ENCODE results near the gene CACNB1. TPM values are rescaled to one million over a fixed set of nuclear protein-coding genes. Genes with fewer than 3 reads are reported as not detected.
A peak's percentile ranks its signal among the peaks of the same experiment; 100 is the strongest.

Gene CACNB1
- total and polyA plus RNA-seq, 2 experiments from 2014 or later: 6.6 to 7.1 TPM

DNA sequence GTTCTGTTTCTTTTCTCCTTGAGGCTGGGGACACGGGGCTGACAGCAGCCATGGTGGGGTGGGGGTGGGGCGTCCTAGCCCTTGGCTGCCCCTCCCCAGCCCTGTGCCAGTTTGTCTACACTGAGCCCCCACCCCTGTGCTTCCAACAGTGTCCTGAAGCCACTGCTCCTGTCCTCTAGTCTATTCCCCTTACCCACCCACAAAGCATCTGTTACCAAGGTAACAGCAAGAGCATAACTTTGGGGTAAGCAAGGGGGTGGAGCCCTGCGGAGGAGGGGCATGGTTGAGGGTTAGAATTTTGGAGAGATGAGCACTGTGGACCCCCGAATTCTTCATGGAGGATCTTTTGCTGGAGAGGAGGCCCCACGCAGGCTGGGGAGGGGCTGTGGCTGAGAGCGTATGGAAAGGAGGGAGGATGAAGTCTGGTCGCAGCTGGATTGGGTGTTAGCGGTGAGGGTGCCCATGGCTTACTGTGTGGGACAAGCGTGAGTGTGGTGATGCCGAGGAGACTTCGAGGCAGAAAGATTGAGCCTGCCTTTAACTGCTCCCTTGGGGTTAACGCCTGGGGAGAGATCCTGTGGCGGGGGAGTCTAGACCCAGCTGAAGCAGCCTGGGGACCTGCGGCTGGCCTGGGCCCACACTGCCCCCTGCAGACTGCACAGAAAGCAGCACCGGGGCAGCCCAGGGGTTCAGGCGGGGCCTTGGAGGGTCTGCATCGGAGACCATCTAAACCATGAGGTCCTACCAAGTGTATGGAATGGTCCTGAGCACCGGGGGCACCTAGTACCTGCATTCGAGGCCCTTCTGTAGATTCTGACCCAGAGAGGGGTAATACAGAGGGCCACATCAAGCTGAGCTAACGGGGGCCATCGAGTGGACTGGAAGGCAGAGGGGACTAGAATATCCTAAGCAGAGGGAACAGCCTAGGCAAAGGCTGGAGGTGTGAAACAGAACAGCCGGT is 34.4 kb upstream of the CACNB1 start:
- WGBS, 2 experiments (ENCODE audit: low coverage in 1 of 2, low lambda C conversion rate in 2 of 2, missing lambda C conversion rate in 2 of 2): 9 to 11% methylated on average over 19 to 22 of the region's 22 CpGs

DNA sequence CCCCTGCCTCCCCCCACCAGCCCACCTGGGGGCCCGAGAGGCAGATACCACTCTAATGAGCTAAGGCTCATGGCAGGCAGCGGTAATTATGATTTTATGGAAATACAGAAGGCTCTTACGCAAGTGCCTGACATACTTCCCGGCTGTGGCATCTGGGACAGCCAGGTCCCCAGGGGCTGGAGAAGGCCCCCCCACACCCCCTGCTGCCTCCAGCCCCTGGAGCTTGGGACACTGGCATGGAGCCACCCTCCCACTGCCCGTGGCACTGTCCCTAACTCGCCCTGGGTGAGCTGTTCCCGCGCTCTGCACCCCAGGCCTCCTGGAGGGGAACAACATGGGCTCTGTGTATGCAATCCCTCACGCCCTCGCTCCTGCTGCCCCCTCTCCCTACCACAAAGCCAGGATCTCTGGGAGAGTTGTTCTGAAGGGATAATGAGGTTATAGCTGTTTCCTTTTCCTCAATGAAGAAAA is 33.7 kb upstream of the CACNB1 start:
- Histone ChIP-seq H3K27me3 (replicated peaks; ENCODE audit: insufficient read depth) (peaks cover 4% of the 10 kb centered on the region; the same call in 1 of the 2 replicates), H3K9ac (peak overlapping the region; percentile 49; the same call in 1 of the 2 replicates), H3K79me2 (ENCODE audit: insufficient read depth) (no peaks in the 10 kb centered on the region), H3F3A (ENCODE audit: insufficient read depth) (0 out of 2 replicates have a peak, but pooled peaks cover 5% of the 10 kb centered on the region), H4K20me1 (ENCODE audit: insufficient read depth) (no peaks in the 10 kb centered on the region), H3K4me3 (no peak overlapping the region), H3K36me3 (ENCODE audit: low read depth) (no peaks in the 10 kb centered on the region), H3K27ac (no peak overlapping the region), H3K9me3 (ENCODE audit: low read depth) (no peaks in the 10 kb centered on the region), H3K4me1 (ENCODE audit: insufficient read depth) (peaks cover 13% of the 10 kb centered on the region), H3K9me2 (ENCODE audit: insufficient read depth) (no peaks in the 10 kb centered on the region), H2AFZ (no peak overlapping the region), H3K4me2 (ENCODE audit: unreplicated experiment) (no peak overlapping the region)
- WGBS, 2 experiments (ENCODE audit: low coverage in 1 of 2, low lambda C conversion rate in 2 of 2, missing lambda C conversion rate in 2 of 2): 40 to 46% methylated on average over 10 of the region's 10 CpGs
- no peak for TF ChIP-seq EZH2 (IDR thresholded peaks at IDR 0.05; ENCODE audit: insufficient read depth, poor library complexity, severe bottlenecking)
- TF ChIP-seq EZH2phosphoT487 (IDR thresholded peaks at IDR 0.05; ENCODE audit: insufficient read depth, low read depth): no peak
- in situ Hi-C loops (cut with MboI): no loop called here
- DNase-seq: no peak

More for the DNA sequence above, 34.4 kb upstream of the CACNB1 start:
- Histone ChIP-seq H3K4me3 (peak overlapping the region; percentile 56), H3F3A (ENCODE audit: insufficient read depth) (0 out of 2 replicates have a peak, but pooled peaks cover 5% of the 10 kb centered on the region), H3K9me2 (ENCODE audit: insufficient read depth) (no peaks in the 10 kb centered on the region), H3K9me3 (ENCODE audit: low read depth) (no peaks in the 10 kb centered on the region), H3K9ac (peak overlapping the region; percentile 49), H3K4me1 (ENCODE audit: insufficient read depth) (peaks cover 13% of the 10 kb centered on the region), H3K27ac (no peak overlapping the region), H3K4me2 (ENCODE audit: unreplicated experiment) (peak overlapping the region; percentile 69), H4K20me1 (ENCODE audit: insufficient read depth) (no peaks in the 10 kb centered on the region), H3K79me2 (ENCODE audit: insufficient read depth) (no peaks in the 10 kb centered on the region), H3K27me3 (replicated peaks; ENCODE audit: insufficient read depth) (no peaks in the 10 kb centered on the region), H3K36me3 (ENCODE audit: low read depth) (no peaks in the 10 kb centered on the region), H2AFZ (peak overlapping the region; percentile 71)
- in situ Hi-C loops (cut with MboI): no loop called here
- TF ChIP-seq EZH2 (IDR thresholded peaks at IDR 0.05; ENCODE audit: insufficient read depth, poor library complexity, severe bottlenecking) (no peak), EZH2phosphoT487 (IDR thresholded peaks at IDR 0.05; ENCODE audit: insufficient read depth, low read depth) (no peak)
- DNase-seq: peak; percentile 77

DNA sequence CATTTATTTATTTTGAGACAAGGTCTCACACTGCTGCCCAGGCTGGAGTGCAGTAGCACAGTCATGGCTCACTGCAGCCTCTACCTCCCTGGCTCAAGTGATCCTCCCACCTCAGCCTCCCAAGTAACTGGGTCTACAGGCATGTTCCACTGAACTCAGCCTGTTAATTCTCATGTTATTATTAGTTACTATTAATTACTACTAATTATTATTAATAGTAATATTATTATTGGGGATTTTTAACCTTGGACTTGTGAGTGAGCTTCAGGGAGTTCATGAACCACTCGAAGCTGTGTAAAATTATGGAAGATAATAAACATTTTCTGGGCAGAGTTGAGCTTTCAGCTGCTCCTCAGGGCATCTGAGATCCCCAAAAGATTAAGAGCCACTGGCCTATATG is 32.9 kb upstream of the CACNB1 start:
- 85 to 89% methylated on average over 1 of the region's 1 CpG for WGBS, 2 experiments (ENCODE audit: low coverage in 1 of 2, low lambda C conversion rate in 2 of 2, missing lambda C conversion rate in 2 of 2)
- peaks cover 13% of the 10 kb centered on the region for H3K4me1 ChIP-seq (ENCODE audit: insufficient read depth)

DNA sequence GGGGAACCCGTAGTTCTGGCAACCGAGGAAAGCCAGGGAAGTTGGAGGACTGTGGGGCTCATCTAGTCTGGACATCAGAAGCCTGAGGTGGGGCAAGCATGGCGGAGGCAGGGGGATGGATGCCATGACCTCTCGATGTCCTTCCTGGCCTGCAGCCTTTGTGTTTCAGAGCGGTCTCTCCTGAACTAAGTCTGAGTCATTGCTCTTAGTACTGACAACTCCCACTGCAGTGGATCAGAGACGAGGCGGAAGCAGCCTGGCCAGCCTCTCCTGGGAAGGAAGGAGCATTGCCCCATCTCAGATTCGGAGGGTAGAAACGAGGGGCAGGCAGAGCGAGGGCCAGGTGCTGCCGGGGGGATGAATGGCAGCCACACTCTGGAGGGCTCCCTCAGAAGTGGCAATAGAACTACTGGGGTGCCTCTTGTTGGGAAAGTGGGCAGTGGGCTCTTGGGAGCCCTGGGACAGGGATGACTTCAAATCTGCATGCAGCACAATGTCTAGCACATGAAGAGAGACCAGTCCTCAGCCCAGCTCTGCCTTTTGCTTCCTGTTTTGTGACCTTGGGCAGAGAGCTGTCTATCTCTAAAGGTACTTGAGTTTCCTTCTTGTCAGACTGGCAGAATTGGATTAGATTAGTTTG is 31.9 kb upstream of the CACNB1 start:
- H2AFZ ChIP-seq: peak overlapping the region; percentile 74
- H4K20me1 ChIP-seq (ENCODE audit: insufficient read depth): no peaks in the 10 kb centered on the region
- DNase-seq: peak; percentile 93

More for the DNA sequence above, 32.9 kb upstream of the CACNB1 start:
- Histone ChIP-seq H3K27ac (no peak overlapping the region), H3K36me3 (ENCODE audit: low read depth) (no peaks in the 10 kb centered on the region), H3K4me2 (ENCODE audit: unreplicated experiment) (no peak overlapping the region), H3K9me2 (ENCODE audit: insufficient read depth) (no peaks in the 10 kb centered on the region), H3K27me3 (replicated peaks; ENCODE audit: insufficient read depth) (peaks cover 9% of the 10 kb centered on the region), H3K9me3 (ENCODE audit: low read depth) (no peaks in the 10 kb centered on the region), H4K20me1 (ENCODE audit: insufficient read depth) (no peaks in the 10 kb centered on the region), H2AFZ (no peak overlapping the region), H3K9ac (no peak overlapping the region), H3F3A (ENCODE audit: insufficient read depth) (0 out of 2 replicates have a peak, but pooled peaks cover 5% of the 10 kb centered on the region), H3K4me3 (no peak overlapping the region), H3K79me2 (ENCODE audit: insufficient read depth) (no peaks in the 10 kb centered on the region)
- DNase-seq: no peak
- no peak for TF ChIP-seq EZH2 (IDR thresholded peaks at IDR 0.05; ENCODE audit: insufficient read depth, poor library complexity, severe bottlenecking)
- TF ChIP-seq EZH2phosphoT487 (IDR thresholded peaks at IDR 0.05; ENCODE audit: insufficient read depth, low read depth): no peak
- in situ Hi-C loops (cut with MboI): no loop called here

More for the DNA sequence above, 31.9 kb upstream of the CACNB1 start:
- Histone ChIP-seq H3K9ac (no peak overlapping the region; the same call in 1 of the 2 replicates), H3K9me2 (ENCODE audit: insufficient read depth) (no peaks in the 10 kb centered on the region), H3K4me2 (ENCODE audit: unreplicated experiment) (peak overlapping the region; percentile 49), H3K9me3 (ENCODE audit: low read depth) (no peaks in the 10 kb centered on the region), H3K4me3 (no peak overlapping the region), H3K27ac (peak overlapping the region; percentile 23), H3F3A (ENCODE audit: insufficient read depth) (0 out of 2 replicates have a peak, but pooled peaks cover 5% of the 10 kb centered on the region), H3K79me2 (ENCODE audit: insufficient read depth) (no peaks in the 10 kb centered on the region), H3K27me3 (replicated peaks; ENCODE audit: insufficient read depth) (peaks cover 11% of the 10 kb centered on the region), H3K4me1 (ENCODE audit: insufficient read depth) (peaks cover 13% of the 10 kb centered on the region), H3K36me3 (ENCODE audit: low read depth) (no peaks in the 10 kb centered on the region)
- 10 to 11% methylated on average over 11 of the region's 11 CpGs for WGBS, 2 experiments (ENCODE audit: low coverage in 1 of 2, low lambda C conversion rate in 2 of 2, missing lambda C conversion rate in 2 of 2)
- TF ChIP-seq EZH2phosphoT487 (IDR thresholded peaks at IDR 0.05; ENCODE audit: insufficient read depth, low read depth): no peak
- no peak for TF ChIP-seq EZH2 (IDR thresholded peaks at IDR 0.05; ENCODE audit: insufficient read depth, poor library complexity, severe bottlenecking)
- in situ Hi-C loops (cut with MboI): no loop called here
